H1 (cell line): Measurements from ENCODE around the gene VSIG10. TPM values are rescaled to one million over a fixed set of nuclear protein-coding genes. Genes with fewer than 3 reads are reported as not detected.
A peak's percentile ranks its signal among the peaks of the same experiment; 100 is the strongest.

Source experiments
- CTCF ChIA-PET: fragments of 300-600 bp; sonication (Branson Sonifier 250); formaldehyde crosslinking; loops from one replicate; lab custom pipeline; 2021; ENCODE audit not compliant: partially characterized antibody; lab: Charles Lee
- POLR2A ChIA-PET: fragments of 300-600 bp; sonication (Branson Sonifier 250); formaldehyde crosslinking; loops from one replicate; lab custom pipeline; 2021; ENCODE audit warnings: inconsistent platforms; ENCODE audit not compliant: partially characterized antibody; lab: Charles Lee
- DNase-seq, 2 experiments: peaks; one replicate each; pipeline versions ENCODE4 v3.0.0 to v3.0.0-alpha.2; 2010 to 2022; ENCODE audit warnings: low spot score in 2 of 2, low read depth in 1 of 2, mixed read lengths in 1 of 2
- FAIRE-seq: peaks from 2 replicates; lab custom pipeline; 2011; peaks lifted over from hg19 to GRCh38; lab: Jason Lieb, UNC
- H2AFZ ChIP-seq: 2 replicates; pipeline ENCODE4 v1.8.1; 2012; ENCODE audit warnings: low read length, inconsistent platforms
- H2AK5ac ChIP-seq: 2 replicates; pipeline ENCODE4 v1.6.1; 2013; ENCODE audit warnings: low read depth, low read length
- H2BK120ac ChIP-seq: replicated peaks from 2 replicates; pipeline ENCODE3; 2013; ENCODE audit warnings: low read depth, low read length, inconsistent platforms
- H2BK12ac ChIP-seq: 2 replicates; pipeline ENCODE4 v1.6.1; 2013; ENCODE audit warnings: low read depth, low read length
- H2BK15ac ChIP-seq: 2 replicates; pipeline ENCODE4 v1.6.1; 2013; ENCODE audit warnings: low read length
- H2BK20ac ChIP-seq: 2 replicates; pipeline ENCODE4 v1.6.1; 2013; ENCODE audit warnings: low read length
- H2BK5ac ChIP-seq: 2 replicates; pipeline ENCODE4 v1.6.1; 2013; ENCODE audit warnings: low read depth, low read length
- H3K14ac ChIP-seq: 2 replicates; pipeline ENCODE4 v1.6.1; 2013; ENCODE audit warnings: inconsistent platforms; ENCODE audit not compliant: insufficient read length
- H3K18ac ChIP-seq: 2 replicates; pipeline ENCODE4 v1.6.1; 2013; ENCODE audit warnings: low read length; ENCODE audit errors: extremely low read depth
- H3K23ac ChIP-seq: 2 replicates; pipeline ENCODE4 v1.6.1; 2013; ENCODE audit warnings: inconsistent platforms; ENCODE audit not compliant: insufficient read length
- H3K23me2 ChIP-seq: 2 replicates; pipeline ENCODE4 v1.6.1; 2013; ENCODE audit warnings: low read depth, low read length
- H3K27ac ChIP-seq: 2 replicates; pipeline ENCODE4 v1.6.1; 2011; ENCODE audit warnings: low read depth, low read length, inconsistent platforms
- H3K27me3 ChIP-seq, 4 experiments: replicated peaks in 1 of 4; 1 replicate in 1 of 4; 2 replicates in 3 of 4; pipeline versions ENCODE4 v1.6.1 to v1.8.1; 2011 to 2013; ENCODE audit warnings: low read length in 3 of 4, mild to moderate bottlenecking in 3 of 4, inconsistent platforms in 2 of 4, mixed read lengths in 2 of 4, moderate library complexity in 1 of 4; ENCODE audit not compliant: control insufficient read depth in 3 of 4, insufficient read depth in 3 of 4; ENCODE audit errors: extremely low read depth in 1 of 4
- H3K36me3 ChIP-seq, 4 experiments: 2 replicates each; pipeline versions ENCODE4 v1.6.1 to v1.8.1; 2011 to 2013; ENCODE audit warnings: mild to moderate bottlenecking in 4 of 4, low read length in 3 of 4, moderate library complexity in 2 of 4, control low read depth in 1 of 4, inconsistent platforms in 1 of 4; ENCODE audit not compliant: insufficient read depth in 4 of 4, control insufficient read depth in 2 of 4
- H3K4ac ChIP-seq: replicated peaks from 2 replicates; pipeline ENCODE3; 2013; ENCODE audit warnings: low read length, low read depth, mixed read lengths, inconsistent platforms; ENCODE audit not compliant: insufficient read length
- H3K4me1 ChIP-seq, 4 experiments: replicated peaks in 1 of 4; 1 replicate in 1 of 4; 2 replicates in 3 of 4; pipeline versions ENCODE4 v1.6.1 to v1.8.1; 2011 to 2013; ENCODE audit warnings: low read length in 3 of 4, inconsistent platforms in 2 of 4, mixed read lengths in 1 of 4; ENCODE audit not compliant: insufficient read depth in 4 of 4, control insufficient read depth in 3 of 4
- H3K4me2 ChIP-seq, 2 experiments: 2 replicates each; pipeline versions ENCODE4 v1.6.1 to v1.8.1; 2011 to 2013; ENCODE audit warnings: low read depth in 2 of 2, low read length in 2 of 2, control low read depth in 1 of 2, inconsistent platforms in 1 of 2, mild to moderate bottlenecking in 1 of 2; ENCODE audit not compliant: insufficient read depth in 1 of 2
- H3K4me3 ChIP-seq, 4 experiments: fragments of 200-600, 300-600 bp in 1 of 4; sonication (generic), shearing (Covaris generic), sonication (Bioruptor Twin) in 1 of 4; 2 replicates each; pipeline versions ENCODE4 v1.5.1 to v1.8.1; 2011 to 2016; ENCODE audit warnings: low read length in 4 of 4, low read depth in 3 of 4, control low read depth in 2 of 4, inconsistent platforms in 2 of 4, mild to moderate bottlenecking in 2 of 4, mixed read lengths in 1 of 4, moderate library complexity in 1 of 4; ENCODE audit not compliant: insufficient read depth in 2 of 4; ENCODE audit errors: extremely low read depth in 1 of 4
- H3K56ac ChIP-seq: replicated peaks from 2 replicates; pipeline ENCODE3; 2013; ENCODE audit warnings: low read depth, mild to moderate bottlenecking, mixed read lengths, low read length, inconsistent platforms; ENCODE audit not compliant: insufficient read length
- H3K79me1 ChIP-seq: 2 replicates; pipeline ENCODE4 v1.6.1; 2013; ENCODE audit warnings: low read depth, low read length, control low read depth
- H3K79me2 ChIP-seq, 2 experiments: 2 replicates each; pipeline versions ENCODE4 v1.6.1 to v1.8.1; 2012 to 2013; ENCODE audit warnings: low read length in 2 of 2, mild to moderate bottlenecking in 2 of 2, inconsistent platforms in 1 of 2; ENCODE audit not compliant: insufficient read depth in 2 of 2, control insufficient read depth in 1 of 2
- H3K9ac ChIP-seq, 4 experiments: replicated peaks in 1 of 4; 1 replicate in 1 of 4; 2 replicates in 3 of 4; pipeline versions ENCODE4 v1.6.1 to v1.8.1; 2011 to 2013; ENCODE audit warnings: low read depth in 3 of 4, low read length in 3 of 4, control low read depth in 2 of 4, mild to moderate bottlenecking in 2 of 4, moderate library complexity in 2 of 4, inconsistent platforms in 1 of 4; ENCODE audit errors: extremely low read depth in 1 of 4
- H3K9me3 ChIP-seq, 2 experiments: 2 replicates each; pipeline versions ENCODE4 v1.6.1 to v1.8.1; 2012 to 2013; ENCODE audit warnings: mild to moderate bottlenecking in 2 of 2, moderate library complexity in 2 of 2, control low read depth in 1 of 2, inconsistent platforms in 1 of 2, low read depth in 1 of 2, low read length in 1 of 2, mixed read lengths in 1 of 2; ENCODE audit not compliant: insufficient read depth in 2 of 2
- H4K20me1 ChIP-seq, 2 experiments: replicated peaks in 1 of 2; 2 replicates each; pipeline versions ENCODE3 to v1.8.1; 2011 to 2013; ENCODE audit warnings: inconsistent platforms in 2 of 2, low read length in 2 of 2, mild to moderate bottlenecking in 1 of 2; ENCODE audit not compliant: insufficient read depth in 2 of 2, control insufficient read depth in 1 of 2
- H4K5ac ChIP-seq: 2 replicates; pipeline ENCODE4 v1.6.1; 2013; ENCODE audit warnings: low read length, low read depth, mixed read lengths, inconsistent platforms; ENCODE audit not compliant: insufficient read length
- H4K8ac ChIP-seq: 2 replicates; pipeline ENCODE4 v1.8.0; 2013; ENCODE audit warnings: mild to moderate bottlenecking, moderate library complexity, low read length, inconsistent platforms; ENCODE audit not compliant: insufficient read depth; ENCODE audit errors: extremely low read depth
- H4K91ac ChIP-seq: replicated peaks from 2 replicates; pipeline ENCODE3; 2013; ENCODE audit warnings: low read length, mixed read lengths, inconsistent platforms; ENCODE audit not compliant: insufficient read length
- BRCA1 ChIP-seq: IDR thresholded peaks from 2 replicates; pipeline ENCODE4 v1.6.1; 2012; ENCODE audit warnings: low read depth, low read length, improper control_type of control experiment
- MAX ChIP-seq: IDR thresholded peaks from 2 replicates; pipeline ENCODE4 v1.6.1; 2012; ENCODE audit warnings: inconsistent platforms
- polyA plus RNA-seq, 7 experiments: library from polyadenylated mRNA; depleted of rRNA in 3 of 7; stranded (reverse) in 5 of 7; unstranded in 2 of 7; fragments of >200 nt in 5 of 7; fragments of 200-250 nt in 2 of 7; gene quantifications; 1 replicate in 5 of 7; 2 replicates in 1 of 7; 4 replicates in 1 of 7; pipeline versions ENCODE4 v1.2.1 to v1.2.3, GENCODE V29; 2011 to 2013; ENCODE audit warnings: missing spikeins in 2 of 7, mixed read lengths in 2 of 7
- total RNA-seq: library from RNA; stranded (reverse); fragmentation: NEBNext Ultra II Directional; extraction: Animal tissue kit (Norgen Biotek cat#: 25700); gene quantifications from 2 replicates; pipeline ENCODE4 v1.2.1, GENCODE V29; 2021

Gene VSIG10
- total and polyA plus RNA-seq, 2 of the 8 experiments (the other 6 are each of a cell fraction or from before 2014, with no cell fraction given) = 34.4 to 93.6 TPM

- H3K23me2 ChIP-seq = peaks cover 3% of the 10 kb centered on the region
- 0 out of 7 replicates have a peak overlapping the region, but pooled peaks of 1 of the 4 experiments have one; percentile 93 for H3K9ac ChIP-seq
- no peak overlapping the region for H2BK20ac ChIP-seq
- POLR2A ChIA-PET = interaction anchor here (9.0 kb wide), 1 partner anchor 15 kb away, joined by 113 read pairs; no protein-coding TSS in a partner anchor
- no peak for FAIRE-seq
- no peak overlapping the region for H4K91ac ChIP-seq
- H2AK5ac ChIP-seq = no peak overlapping the region
- H3K14ac ChIP-seq = no peak overlapping the region
- no peak overlapping the region for H2BK15ac ChIP-seq
- H2BK5ac ChIP-seq = no peak overlapping the region
- no peak overlapping the region for H3K23ac ChIP-seq
- H3K4me2 ChIP-seq = peak overlapping the region; percentile 75 to 84; a peak in 2 of 4 replicates
- CTCF ChIA-PET = interaction anchor here (1.0 to 2.9 kb wide), 4 partner anchors 12 to 143 kb away, joined by 3 to 16 read pairs (median 3); no protein-coding TSS in a partner anchor
- peaks cover 8 to 43% (median 32%) of the 10 kb centered on the region in 4 experiments for H3K36me3 ChIP-seq
- no peak overlapping the region for H4K5ac ChIP-seq
- DNase-seq = no peak
- no peak overlapping the region for H3K18ac ChIP-seq
- no peak overlapping the region for H2BK120ac ChIP-seq
- H3K79me1 ChIP-seq = no peaks in the 10 kb centered on the region
- no peak overlapping the region for H2AFZ ChIP-seq
- no peak overlapping the region for H3K56ac ChIP-seq
- H3K27ac ChIP-seq = no peak overlapping the region
- no peaks in the 10 kb centered on the region; a peak in 1 of 7 replicates for H3K4me1 ChIP-seq
- peaks cover 0 to 2% of the 10 kb centered on the region in 2 experiments for H4K20me1 ChIP-seq
- H2BK12ac ChIP-seq = no peak overlapping the region
- no peak overlapping the region for H3K4ac ChIP-seq
- H3K27me3 ChIP-seq = no peaks in the 10 kb centered on the region
- peaks cover 8 to 16% of the 10 kb centered on the region in 2 experiments; a peak in 3 of 4 replicates for H3K79me2 ChIP-seq
- no peaks in the 10 kb centered on the region for H3K9me3 ChIP-seq
- no peak overlapping the region for H4K8ac ChIP-seq
- H3K4me3 ChIP-seq = peak overlapping the region in 2 of 4 experiments; percentile 70 to 88; a peak in 2 of 8 replicates
- TF ChIP-seq BRCA1 (no peak), MAX (no peak)
Measured at GRCh38 chr12:118017926-118018325, 85.9 kb downstream of the VSIG10 start.
